NCI-H2196 (cell line): Measurements from ENCODE around the gene PRLR.
"Not testable (repeated sequence)": the region's sequence is repeated elsewhere in the genome, so short reads cannot be mapped to it uniquely, and the experiment has no call there.

Experiments
- DNase-seq: peaks from one replicate; lab custom pipeline; 2025; ENCODE audit not compliant: unreplicated experiment; lab: John Stamatoyannopoulos, UW

PRLR gene

DNA sequence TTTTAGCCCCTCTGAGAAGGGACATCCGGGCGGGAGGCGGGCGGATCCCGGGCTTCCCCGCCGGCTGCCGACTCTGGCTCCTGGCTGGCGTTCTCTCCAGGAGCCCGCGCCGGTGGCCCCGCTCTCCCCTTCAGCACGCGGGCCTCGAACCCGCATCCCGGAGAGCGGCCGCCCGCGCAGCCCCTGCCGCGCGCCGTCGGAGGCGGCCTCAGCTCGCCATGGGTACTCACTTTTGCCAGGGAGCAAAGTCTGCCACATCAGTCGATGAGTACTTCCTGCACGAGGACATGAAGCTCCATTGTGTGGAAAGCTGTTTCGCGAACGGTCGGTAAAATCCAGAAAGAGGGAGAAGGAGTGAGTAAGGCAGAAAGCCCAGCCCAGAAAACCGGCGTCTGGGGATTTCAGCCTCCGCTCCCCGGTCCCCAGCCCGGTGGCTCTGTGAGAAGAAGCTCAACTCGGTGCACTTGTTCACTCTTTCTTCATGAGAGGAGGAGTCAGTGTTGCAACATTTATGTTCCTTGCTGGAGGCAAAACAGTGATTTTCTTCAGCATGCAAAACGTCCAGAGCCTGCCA is at the start of gene PRLR:
PRLR (minus strand) TSS at position 450 of the 574 bp plus-strand sequence. CDS start 140,867 bp downstream, outside the sequence.
- no peak for DNase-seq

DNA sequence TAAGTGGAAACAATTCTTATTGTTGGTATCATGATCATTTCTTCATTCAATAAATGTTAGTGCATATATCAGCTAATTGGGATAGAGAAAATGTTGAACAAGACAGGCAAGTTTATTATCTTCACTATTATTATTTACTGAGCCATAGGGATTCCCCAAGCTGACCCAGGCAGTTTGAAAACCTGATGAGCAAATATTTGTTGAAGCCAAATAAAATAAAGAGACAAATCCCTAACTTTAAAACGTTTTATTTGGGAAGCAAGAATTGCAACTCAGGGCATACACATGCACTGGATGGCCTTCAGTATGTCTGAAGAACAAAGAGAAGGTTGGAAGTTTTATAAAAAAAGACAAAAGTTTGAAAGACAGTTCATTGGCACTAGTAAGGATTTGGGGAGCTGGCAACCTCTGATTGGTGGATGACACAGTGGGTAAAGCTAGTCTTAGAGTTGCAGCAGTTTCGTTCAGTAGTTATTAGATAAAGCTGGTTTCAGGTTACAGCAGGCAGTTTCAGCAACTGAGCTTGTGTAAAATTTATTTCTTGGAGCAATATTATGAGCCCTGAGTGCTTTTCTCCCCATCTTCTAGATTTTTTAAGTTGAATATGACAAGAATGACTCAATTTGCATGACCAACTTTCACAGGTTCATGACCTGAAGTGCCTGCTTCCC is 44.7 kb upstream of the PRLR start:
- no peak for DNase-seq

DNA sequence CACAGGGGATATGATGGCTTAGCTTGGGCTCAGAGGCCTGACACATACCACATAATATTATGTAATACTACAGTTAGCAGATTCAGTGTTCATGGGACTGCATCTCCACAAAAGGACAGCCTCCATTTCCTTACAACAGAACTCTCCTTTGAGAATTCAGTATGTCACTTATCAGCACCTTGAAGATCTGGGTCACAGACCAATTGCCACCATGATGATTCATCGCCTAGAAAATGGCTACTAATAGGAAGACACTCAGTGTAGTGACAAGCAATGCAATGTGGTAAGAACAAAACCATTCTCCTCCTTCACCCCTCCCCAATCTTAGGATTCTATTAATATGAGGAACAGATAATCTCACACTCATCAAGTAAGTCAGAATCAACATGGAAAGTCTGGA is 38.7 kb upstream of the PRLR start:
- no peak for DNase-seq

DNA sequence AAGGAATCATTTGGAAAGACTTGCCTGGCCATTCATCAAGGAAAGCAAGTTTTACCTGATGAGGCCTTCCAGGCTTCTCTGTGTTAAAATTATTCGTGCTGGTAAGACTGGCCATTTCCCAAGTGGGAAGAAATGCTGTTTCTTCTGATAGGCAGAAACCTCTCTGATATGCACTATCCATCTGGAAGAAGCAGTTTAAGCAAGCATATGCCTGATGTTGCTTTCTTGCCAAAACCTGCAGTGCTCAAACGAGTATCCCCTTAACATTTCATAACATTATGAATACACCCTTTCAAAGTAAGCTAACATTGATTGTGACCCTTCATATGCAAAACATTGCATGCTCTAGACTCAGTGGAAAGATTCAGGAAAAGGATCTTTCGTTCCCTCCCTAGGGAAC is 36.0 kb upstream of the PRLR start:
- no peak for DNase-seq

DNA sequence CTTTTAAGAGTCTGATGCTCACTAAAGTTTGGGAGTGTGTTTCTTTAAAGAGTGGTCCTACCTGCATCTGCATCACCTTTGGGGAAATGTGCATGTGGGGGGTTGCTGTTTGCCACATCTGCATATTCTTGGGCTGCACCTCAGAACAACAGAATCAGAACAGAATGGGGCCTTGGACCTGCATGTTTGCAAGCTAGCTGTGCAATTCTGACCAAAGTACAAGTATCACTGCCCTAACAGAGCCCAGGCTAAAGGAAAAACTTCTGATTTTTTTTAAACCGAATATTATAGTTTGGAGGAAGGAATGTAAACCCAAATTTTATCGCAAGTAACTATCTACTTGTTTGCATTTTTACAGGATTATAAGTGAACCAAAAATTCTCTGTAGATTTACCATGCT is 34.2 kb upstream of the PRLR start:
- DNase-seq: no peak

DNA sequence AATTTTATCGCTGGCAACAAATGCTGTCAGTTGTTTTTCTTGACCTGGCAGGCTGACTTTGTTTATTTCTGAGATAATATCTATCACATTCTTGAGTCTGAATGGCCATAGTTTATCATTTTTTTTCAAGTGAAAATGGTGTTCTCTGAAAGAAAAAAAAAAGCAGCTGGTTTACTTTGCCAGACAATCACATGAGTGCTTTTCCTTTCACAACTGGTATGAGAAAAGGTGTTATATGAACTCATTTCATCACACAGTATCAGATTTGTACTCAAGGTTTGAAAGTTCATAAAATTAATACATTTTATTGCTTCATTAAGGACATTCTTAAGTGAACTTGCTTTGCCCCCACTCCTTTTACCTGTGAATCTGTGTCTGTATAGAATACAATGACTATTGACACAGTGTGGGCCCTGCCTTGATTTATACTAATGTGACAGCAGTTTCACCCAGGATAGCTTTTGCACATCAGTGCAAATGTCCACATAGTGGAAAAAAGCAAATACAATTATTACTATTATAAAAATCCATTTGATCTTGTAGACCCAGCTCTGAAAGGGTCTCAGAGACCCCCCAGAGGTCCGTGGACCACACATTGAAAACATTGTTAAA is 33.1 kb upstream of the PRLR start:
- DNase-seq: no peak

GRCh38 chr5:35253582-35253981 is 23.3 kb upstream of the PRLR start:
- no peak for DNase-seq

DNA sequence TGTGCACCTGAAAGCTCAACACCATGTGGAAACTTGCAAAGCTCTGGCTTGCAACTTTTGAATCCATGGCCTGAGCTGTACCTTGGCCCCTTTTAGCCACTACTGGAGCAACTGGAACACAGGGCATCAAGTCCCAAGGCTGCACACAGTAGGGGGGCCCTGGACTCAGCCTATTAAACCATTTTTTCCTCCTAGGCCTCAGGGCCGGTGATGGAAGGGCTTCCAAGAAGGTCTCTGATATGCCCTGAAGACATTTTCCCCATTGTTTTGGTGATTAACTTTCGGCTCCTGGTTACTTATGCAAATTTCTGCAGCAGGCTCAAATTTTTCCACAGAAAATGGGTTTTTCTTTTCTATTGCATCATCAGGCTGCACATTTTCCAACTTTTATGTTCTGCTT is 22.7 kb upstream of the PRLR start:
- no peak for DNase-seq

DNA sequence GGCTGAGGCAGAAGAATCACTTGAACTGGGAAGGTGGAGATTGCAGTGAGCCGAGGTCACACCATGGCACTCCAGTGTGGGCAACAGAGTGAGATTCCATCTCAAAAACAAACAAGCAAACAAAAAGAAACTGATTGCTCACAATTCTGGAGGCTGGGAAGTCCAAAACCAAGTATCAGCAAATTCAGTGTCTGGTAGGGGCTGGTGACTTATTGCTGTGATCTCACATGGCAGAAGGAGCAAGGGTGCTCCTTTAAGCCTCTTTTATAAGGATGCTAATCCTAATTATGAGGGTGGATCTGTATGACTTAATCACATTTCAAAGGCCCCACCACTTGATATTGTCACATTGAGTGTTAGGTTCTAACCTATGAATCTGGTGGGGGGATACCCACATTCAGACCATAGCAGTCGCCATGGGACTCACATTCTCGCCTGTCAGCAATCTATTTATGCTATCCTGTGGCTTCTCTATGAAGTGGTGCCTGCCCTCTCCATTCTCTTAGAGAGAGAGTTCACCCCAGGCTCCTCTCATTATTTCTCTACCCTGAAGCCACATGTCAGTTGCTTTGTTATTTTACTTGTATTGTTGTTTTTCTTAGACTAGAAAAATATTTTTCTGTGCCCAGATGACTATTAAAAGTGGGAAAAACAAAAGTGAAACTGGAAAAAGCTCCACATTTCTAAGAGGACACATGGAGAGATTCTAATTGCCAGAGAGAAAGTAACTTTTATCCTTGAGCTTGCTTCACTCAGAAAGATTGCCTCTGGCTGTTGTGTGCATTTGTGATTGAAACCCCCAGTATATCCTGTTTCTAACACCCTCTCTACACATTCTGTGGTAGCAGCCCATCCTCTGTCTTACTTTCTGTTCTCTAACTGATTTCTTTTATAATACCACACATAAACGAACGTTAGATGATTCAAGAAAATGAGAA is 18.8 kb upstream of the PRLR start:
- no peak for DNase-seq

GRCh38 chr5:35247648-35248034 is 17.4 kb upstream of the PRLR start:
- no peak for DNase-seq

DNA sequence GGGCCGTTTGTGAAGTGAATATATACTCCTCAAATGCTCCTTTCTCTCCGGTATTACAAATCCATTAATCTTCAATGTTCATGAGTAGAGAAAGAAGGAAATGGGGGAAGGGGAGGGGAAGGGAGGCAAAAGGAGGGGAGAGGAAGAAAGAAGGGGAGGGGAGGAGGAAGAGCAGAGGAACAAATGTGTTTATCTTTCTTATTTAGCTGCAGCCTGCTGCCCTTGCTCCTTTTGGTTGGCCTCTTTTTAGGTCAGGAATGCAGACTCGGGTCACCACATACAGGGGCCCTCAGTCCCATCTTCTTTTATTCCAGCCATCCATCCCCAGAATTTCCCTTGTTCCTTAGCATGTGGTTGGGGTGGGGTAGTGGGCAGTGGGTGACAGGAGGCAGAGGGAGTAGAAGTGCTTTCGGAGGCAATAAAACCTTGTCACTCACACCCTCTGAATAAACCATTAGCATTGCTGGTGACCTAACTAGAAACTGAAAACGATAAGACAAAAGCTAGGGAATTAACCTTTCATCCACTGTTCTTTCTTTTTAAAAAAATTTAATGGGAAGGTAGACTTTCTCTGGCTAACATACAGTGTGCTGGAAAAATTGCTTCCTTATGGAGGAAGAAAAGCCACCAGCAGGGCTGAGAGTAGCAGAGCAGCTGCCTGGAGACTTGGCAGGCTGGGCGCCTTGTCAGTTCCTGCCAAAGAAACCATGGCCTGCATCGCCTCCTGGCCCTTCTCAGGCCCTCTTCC is 16.8 kb upstream of the PRLR start:
- DNase-seq: no peak

- DNase-seq: no peak
Measured at GRCh38 chr5:35246411-35246810, 16.1 kb upstream of the PRLR start.

GRCh38 chr5:35245371-35245770 is 15.1 kb upstream of the PRLR start:
- DNase-seq: not testable (repeated sequence)

DNA sequence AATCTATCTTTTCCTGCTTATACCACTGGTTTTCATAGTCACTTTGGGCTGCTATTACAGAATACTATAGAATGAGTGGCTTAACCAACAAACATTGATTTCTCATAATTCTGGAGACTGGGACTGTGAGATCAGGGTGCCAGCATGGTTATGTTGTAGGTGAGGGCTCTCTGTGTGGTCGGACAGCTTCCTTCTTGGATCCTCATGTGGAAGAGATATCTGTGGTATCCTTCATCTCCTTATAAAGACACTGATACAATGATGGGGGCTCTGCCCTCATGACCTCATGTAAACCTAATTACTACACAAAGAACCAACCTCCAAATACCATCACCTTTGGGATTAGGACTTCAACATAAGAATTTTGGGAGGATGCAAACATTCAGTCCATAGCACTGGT is 13.9 kb upstream of the PRLR start:
- no peak for DNase-seq

DNA sequence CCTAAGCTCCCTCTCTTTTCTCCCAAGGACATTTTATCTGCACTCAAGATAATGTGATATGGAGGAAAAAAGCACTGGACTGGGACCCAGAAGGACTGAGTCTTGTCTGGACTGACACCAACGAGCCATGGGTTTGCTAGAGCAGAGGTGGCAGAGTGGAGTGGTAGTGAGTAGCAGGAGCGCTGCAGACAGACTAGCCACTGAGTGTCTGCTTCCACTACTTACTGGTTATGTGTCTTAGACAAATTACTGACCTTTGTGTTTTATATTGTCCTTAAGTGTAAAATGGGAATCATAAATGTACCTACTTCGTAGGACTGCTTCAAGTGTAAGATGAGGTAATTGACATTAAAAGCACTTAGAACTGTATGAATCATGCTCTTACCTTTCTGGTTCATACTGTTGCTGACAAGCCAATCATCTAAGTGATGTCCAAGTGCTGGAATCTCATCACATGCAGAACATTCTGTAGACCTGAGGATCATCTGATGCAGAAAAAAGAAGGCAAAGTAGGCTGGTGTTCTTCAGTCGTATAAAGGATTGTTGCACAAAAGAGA is 12.5 kb upstream of the PRLR start:
- no peak for DNase-seq

DNA sequence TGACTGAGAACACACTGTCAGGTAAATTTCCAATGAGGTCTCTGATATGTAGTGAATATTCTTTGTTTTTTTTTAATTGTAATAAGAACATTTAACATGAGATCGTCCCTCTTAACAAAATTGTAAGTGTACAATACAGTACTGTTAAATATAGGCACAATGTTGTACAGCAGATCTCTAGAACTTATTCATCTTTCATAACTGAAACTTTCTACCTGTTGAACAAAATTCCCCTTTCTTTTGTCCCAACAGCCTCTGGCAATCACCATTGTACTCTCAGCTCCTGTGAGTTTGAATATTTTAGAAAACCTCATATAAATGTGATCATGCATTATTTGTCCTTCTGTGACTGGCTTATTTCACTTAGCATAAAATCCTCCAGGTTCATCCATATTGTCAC is 10.6 kb upstream of the PRLR start:
- no peak for DNase-seq

GRCh38 chr5:35239911-35240610 is 9.8 kb upstream of the PRLR start:
- DNase-seq: no peak

- DNase-seq: no peak
Measured at GRCh38 chr5:35239476-35239875, 9.2 kb upstream of the PRLR start.

DNA sequence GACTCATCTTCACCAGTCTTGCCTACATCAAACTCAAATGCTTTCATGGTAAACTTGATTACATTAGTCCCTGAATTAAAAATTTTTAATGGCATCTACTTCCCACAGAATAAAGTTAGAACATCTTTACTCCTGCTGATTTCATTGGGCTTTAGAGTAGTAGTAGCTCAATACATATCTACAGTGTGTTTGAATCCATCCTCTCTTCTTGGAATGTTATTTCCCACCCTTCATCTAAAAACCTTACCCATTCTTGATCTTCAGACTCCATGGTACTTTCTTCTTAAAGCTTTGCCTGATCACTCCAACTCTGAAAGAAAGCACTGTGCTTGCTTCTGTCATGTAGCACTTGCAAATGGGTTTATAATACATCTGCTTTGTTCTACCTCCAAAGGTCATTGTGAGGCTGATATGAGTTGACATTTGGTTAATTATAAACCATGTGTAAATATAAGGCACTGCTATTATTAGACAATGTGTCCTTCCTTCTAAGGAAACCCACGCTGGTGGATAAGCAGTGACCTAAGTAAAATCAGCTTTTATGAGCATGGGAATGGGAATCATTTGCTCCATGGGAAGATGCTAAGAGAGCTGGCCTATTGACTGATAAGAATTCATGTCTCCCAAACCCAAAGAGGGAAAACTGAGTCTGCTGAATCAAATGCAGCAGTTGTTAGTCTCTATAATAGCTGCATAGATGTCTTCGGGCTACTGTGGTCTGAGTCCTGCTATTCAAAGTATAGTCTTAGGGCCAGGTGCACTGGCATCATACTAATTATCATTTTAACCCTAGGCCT is 7.5 kb upstream of the PRLR start:
- DNase-seq: no peak
